GM04503 (cell line): ENCODE results near the gene CUX1.
"Not testable (repeated sequence)": the region's sequence is repeated elsewhere in the genome, so short reads cannot be mapped to it uniquely, and the experiment has no call there.

ENCODE experiments used
- DNase-seq: peaks from one replicate; pipeline ENCODE4 v3.0.0-alpha.2; 2012; ENCODE audit warnings: low read depth

CUX1 gene

DNA sequence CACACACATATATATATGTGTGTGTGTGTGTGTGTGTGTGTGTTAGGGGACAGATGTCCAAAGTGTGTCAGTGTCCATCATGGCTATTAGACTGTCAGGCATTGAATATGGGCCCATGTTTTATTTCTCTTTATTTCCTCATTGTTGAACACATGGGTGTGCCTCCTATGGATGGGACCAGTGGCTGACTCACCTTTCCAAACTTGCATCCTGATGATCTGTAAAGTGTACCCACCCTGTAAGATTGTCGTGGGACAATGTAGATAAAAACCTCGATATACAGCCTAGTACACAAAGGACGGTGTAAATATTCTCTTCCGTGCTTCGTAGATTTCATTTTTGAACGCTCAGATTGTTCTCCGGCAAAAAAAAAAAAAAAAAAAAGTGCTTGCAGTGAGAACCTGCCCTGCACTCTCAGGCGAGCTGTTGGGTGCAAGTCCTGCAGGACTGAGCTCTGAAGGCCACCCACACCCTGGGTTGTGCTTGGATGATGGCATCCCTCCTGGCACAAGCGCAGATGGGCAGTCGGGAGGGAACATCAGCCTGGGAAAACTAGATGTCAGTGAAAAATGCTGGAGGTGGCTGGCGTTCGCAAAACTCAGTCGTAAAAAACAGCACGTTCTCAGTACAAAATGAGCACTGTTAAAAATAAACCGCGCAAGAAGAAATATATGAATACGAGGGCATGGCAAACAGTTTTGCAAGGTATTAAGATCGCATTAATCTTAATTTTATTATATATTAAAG is 166.9 kb downstream of the CUX1 start:
- no peak for DNase-seq

DNA sequence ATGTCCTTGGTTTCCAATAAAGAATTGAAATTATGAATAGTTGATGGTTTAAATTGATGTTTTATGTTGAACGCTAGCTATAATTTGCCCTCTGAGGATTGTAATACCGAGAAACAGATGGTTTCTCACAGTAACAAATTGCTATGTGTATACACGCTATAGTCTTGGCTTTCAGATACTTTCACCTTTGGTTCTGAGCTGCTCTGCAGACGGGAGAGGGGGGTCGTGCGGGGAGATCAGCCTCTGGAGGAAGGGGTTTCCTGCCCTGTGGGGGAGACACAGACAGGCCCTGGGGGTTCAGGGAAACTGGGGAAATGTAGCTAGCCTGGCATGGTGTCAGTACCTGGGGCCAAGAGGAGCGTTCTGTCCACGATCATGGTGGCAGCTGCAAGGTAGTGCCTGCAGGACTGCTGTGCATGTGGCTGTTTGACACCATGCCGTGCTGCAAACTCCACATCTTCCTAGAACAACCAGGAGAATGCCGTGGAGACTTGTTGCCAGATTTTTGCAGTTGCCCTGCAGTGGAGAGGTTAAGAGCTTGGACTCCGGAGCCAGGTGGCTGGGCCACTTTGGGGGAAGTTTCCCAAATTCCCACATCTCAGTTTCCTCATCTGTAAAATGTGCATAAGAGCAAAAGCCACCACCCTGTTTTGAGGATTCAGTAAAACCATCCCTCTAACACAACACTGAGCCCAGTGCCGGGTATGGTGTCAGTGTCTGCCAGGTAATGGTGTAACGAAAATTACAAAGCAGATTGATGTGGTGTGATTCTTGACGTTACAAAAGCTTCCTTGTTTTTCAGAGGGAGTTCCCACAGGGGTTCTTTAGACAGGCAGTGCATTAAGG is 167.9 kb downstream of the CUX1 start:
- no peak for DNase-seq

- no peak for DNase-seq
These were observed 168.7 kb downstream of the CUX1 start for GRCh38 chr7:101985903-101986734.

GRCh38 chr7:101987494-101987893 is 170.1 kb downstream of the CUX1 start:
- DNase-seq = no peak

DNA sequence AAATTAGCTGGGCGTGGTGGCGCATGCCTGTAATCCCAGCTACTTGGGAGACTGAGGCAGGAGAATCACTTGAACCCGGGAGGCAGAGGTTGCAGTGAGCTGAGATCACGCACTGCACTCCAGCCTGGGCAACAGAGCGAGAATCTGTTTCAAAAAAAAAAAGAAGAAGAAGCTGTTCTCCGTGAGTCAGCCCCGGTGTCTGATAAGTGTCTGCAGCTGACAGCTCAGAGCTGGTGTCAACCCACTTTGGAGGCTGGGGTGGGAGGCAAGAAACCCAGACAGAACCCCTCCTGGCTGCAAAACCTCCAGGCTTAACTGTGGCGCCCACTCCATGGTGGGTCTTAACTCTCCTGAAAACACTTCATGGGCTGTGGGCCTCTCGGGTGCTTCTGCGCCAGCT is 170.6 kb downstream of the CUX1 start:
- DNase-seq = not testable (repeated sequence)

DNA sequence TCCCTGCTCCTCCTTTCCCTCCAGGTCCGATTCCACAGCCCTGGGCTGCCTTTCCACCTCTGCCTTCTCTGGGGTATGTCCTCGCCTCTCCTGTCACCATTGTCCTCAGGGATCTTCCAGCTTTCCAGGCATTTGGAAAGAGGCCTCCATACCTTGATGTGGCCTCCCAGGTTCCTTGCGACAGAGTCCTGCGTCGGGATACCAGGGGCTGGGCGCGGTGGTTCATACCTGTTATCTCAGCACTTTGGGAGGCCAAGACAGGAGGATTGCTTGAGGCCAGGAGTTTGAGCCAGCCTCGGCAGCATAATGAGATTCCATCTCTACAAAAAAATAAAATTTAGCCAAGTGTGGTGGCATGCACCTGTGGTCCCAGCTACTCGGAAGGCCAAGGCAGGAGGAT is 171.1 kb downstream of the CUX1 start:
- no peak for DNase-seq

- DNase-seq = no peak
These were observed 171.7 kb downstream of the CUX1 start for GRCh38 chr7:101989101-101989500.

- no peak for DNase-seq
These were observed 173.5 kb downstream of the CUX1 start for GRCh38 chr7:101990811-101991418.

DNA sequence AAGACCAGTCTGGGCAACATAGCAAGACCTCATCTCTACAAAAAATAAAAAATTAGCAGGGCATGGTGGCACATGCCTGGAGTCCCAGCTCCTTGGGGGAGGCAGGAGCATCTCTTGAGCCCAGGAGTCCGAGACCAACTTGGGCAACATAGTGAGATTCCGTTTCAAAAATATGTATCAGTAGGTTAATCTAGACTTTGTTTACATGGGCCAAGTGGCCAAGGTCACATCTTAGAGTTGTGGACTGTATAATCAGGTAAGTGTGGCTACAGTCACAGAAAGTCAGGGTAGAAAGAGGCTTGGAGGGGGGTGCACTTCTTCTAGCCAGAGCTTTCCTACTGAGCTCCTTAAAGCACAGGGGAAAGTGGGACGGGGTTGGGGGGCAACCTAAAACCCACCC is 174.4 kb downstream of the CUX1 start:
- no peak for DNase-seq

DNA sequence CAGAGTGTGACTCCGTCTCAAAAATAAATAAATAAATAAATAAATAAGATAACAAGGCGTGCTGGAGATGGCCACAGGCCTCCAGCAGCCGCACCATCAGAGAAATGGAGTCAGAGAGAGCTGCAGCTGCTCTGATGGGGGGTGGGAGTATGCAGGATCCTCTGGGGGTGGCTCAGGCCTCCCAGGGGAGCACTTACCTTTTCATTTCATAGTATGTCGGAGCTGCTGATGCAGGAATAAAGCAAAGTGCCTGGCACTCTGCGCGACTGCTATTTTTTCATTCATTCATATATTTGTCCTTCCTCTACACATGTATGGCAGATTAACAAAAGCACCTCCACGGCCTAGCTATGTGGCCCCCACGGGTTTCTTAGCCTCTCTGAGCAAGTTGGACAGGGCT is 175.9 kb downstream of the CUX1 start:
- no peak for DNase-seq

GRCh38 chr7:101995121-101995520 is 177.7 kb downstream of the CUX1 start:
- DNase-seq = no peak

- DNase-seq = no peak
These were observed 178.8 kb downstream of the CUX1 start for GRCh38 chr7:101996131-101996691.

DNA sequence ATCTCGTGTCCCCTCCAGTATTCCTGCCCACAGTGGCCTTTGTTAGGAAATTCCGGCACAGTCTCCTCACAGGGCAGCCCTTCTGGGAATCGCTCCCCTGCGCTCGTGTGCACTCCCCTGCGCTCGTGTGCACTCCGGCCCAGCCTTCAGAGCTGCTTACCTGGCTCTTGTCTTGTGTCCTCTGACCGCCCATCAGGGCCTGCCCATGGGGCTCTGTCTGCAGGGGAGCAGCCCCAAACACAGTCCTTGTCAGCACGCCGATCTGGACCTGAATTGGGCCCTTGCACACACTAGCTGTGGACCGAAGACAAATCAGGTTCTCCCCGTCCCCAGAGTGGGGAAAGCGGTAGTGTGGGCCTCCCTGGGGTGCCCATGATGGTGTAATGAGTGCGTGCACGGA is 179.4 kb downstream of the CUX1 start:
- no peak for DNase-seq

DNA sequence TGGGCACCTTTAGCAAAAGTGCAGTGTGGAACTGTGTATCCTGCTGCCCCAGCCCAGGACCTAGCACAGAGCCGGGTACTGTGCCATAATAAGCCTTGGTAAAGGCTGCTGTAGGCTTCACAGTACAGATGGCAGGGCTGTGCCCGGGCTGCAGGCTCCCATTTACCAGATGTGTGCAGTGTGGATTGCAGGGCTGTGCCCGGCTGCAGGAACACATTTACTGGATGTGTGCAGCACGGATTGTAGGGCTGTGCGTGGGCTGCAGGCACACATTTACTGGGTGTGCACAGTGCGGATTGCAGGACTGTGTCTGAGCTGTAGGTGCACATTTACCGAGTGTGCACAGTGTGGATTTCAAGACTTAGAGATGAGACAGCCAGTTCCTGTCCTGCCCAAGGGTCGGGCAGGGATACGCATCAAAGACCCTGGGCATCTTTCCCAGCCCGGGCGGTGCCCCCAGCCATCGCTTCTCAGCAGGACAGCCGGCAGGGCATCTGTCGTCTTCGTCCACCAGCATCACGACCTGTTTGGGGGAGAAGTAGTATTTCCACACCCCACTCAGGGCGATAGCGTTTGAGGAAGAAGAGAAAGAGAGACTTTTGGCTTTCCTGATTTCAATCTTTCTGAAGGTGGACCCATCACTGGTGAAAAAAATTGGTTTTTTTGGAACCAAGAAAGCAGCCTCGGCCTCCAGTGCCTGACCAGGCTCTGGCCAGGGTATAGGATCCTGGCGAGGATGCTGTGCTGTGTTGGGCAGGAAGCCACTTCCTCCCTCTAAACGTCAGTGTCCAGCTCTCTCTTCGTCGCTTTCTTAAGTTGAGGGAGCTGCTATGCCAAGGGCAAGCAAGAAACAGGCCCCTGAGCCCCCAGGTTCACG is 180.8 kb downstream of the CUX1 start:
- DNase-seq = no peak

DNA sequence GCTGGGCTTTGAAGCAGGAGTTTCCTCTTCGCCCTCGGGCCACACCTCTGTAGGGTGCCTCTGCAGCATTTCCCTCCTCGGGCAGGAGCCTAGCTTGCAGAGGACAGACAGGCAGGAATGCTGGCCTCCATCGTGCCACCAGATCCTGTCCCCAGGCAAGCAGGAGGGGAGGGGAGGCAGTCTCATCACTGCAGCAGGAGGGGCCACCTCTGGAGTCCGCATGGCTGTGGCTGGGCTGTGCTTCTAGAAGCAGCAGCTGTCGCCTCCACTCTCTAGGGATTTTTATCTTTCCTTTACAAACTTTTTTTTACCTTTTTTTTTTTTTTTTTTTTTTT is 181.4 kb downstream of the CUX1 start:
- no peak for DNase-seq

GRCh38 chr7:101999393-101999792 is 182.0 kb downstream of the CUX1 start:
- DNase-seq = no peak

- DNase-seq = no peak
These were observed 182.7 kb downstream of the CUX1 start for GRCh38 chr7:102000123-102000522.

DNA sequence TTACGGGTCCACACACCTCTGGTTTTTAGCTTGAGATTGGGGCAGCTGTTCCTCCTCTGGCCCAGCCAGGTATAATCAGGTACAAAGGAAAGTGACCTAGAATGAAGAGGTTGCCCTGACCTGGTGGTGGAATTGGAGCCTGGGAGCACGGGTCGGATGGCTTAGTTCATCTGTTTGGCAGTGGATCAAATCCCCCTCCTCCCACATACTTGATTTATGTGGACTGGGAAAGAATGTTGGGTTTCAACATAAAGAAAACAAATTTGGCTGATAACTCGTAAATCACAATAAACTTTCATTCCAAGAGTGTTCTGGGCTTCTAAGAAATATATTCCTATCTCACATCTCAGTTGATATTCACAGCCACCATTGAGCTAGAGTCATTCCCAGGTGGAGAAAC is 186.8 kb downstream of the CUX1 start:
- DNase-seq = no peak

- DNase-seq = no peak
These were observed 187.4 kb downstream of the CUX1 start for GRCh38 chr7:102004848-102005247.

GRCh38 chr7:102005933-102006480 is 188.6 kb downstream of the CUX1 start:
- DNase-seq = no peak

DNA sequence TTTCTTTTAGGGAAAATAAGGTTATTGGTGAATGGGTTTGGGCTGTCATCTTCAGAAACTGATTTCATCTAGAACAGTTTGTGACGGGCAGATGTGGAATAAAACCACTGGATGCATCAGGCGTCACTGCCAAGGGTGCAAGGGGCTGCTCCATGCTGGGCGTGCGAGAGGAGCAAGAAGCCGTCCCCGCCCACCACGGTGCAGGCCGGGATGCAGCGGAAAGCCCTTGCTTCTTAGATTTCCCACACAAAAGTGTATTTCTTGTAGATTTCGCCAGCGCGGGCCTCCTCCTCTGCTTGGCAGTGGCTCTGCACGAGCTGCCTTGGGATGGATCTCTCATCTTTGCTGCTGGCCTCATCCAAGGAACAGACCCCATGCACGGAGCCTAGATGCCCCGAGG is 189.3 kb downstream of the CUX1 start:
- DNase-seq = no peak
